Head of caudate nucleus (tissue), 42 donors: ENCODE results near the gene ZNF536.
A peak's percentile ranks its signal among the peaks of the same experiment; 100 is the strongest.
"Not testable (repeated sequence)": the region's sequence is repeated elsewhere in the genome, so short reads cannot be mapped to it uniquely, and the experiment has no call there.

Experiments used
- DNase-seq, 42 donors: peaks; one replicate each; pipeline versions ENCODE4 v3.0.0 to v3.0.0-alpha.2; 2020 to 2021; ENCODE audit warnings: mixed read lengths in 7 of 42
- intact Hi-C: fragments of 100-400 bp; cut with DNase I; formaldehyde crosslinking; loops from one replicate; pipeline ENCODE4 v1.15.0; 2022

ZNF536 gene

GRCh38 chr19:30481823-30482222 lies 109.6 kb downstream of the ZNF536 start:
- intact Hi-C loops, result no loop called here
- DNase-seq, result no peak

GRCh38 chr19:30482956-30483355 lies 110.8 kb downstream of the ZNF536 start:
- intact Hi-C loops, result no loop called here
- DNase-seq, result no peak

GRCh38 chr19:30486250-30486649 lies 114.1 kb downstream of the ZNF536 start:
- DNase-seq, intact Hi-C loops: not testable (repeated sequence)

- intact Hi-C loops, result no loop called here
- DNase-seq, result no peak
These were observed 115.0 kb downstream of the ZNF536 start for GRCh38 chr19:30487178-30487577.

- intact Hi-C loops, result no loop called here
- DNase-seq, result no peak
These were observed 116.0 kb downstream of the ZNF536 start for GRCh38 chr19:30488191-30488590.

GRCh38 chr19:30490760-30491159 lies 118.6 kb downstream of the ZNF536 start:
- peak in 1 of 42 donors; percentile 37 for DNase-seq
- intact Hi-C loops, result no loop called here

- intact Hi-C loops, result no loop called here
- no peak for DNase-seq
These were observed 120.5 kb downstream of the ZNF536 start for GRCh38 chr19:30492586-30493270.

- DNase-seq, result no peak
- intact Hi-C loops, result no loop called here
These were observed 124.8 kb downstream of the ZNF536 start for GRCh38 chr19:30497034-30497433.

GRCh38 chr19:30498085-30498484 lies 125.9 kb downstream of the ZNF536 start:
- intact Hi-C loops, DNase-seq: not testable (repeated sequence)

GRCh38 chr19:30498707-30499106 lies 126.5 kb downstream of the ZNF536 start:
- peak in 41 of 42 donors; percentile 15 to 86 (median 60) for DNase-seq
- intact Hi-C loops, result no loop called here

GRCh38 chr19:30504272-30504671 lies 132.1 kb downstream of the ZNF536 start:
- intact Hi-C loops, result no loop called here
- no peak for DNase-seq

- no peak for DNase-seq
- intact Hi-C loops, result no loop called here
These were observed 140.2 kb downstream of the ZNF536 start for GRCh38 chr19:30512176-30513081.

GRCh38 chr19:30513082-30513411 lies 140.9 kb downstream of the ZNF536 start:
- intact Hi-C loops, result no loop called here
- no peak for DNase-seq

- peak in 2 of 42 donors; percentile 23 to 40 for DNase-seq
These were observed 143.9 kb downstream of the ZNF536 start for GRCh38 chr19:30516111-30516510.

GRCh38 chr19:30516531-30516930 lies 144.3 kb downstream of the ZNF536 start:
- peak in 1 of 42 donors; percentile 36 for DNase-seq

More at GRCh38 chr19:30516111-30516510, 143.9 kb downstream of the ZNF536 start:
- intact Hi-C loops, result no loop called here

GRCh38 chr19:30518965-30519606 lies 146.9 kb downstream of the ZNF536 start:
- DNase-seq, result peak in 1 of 42 donors; percentile 12

More at GRCh38 chr19:30516531-30516930, 144.3 kb downstream of the ZNF536 start:
- intact Hi-C loops, result no loop called here

GRCh38 chr19:30519607-30520205 lies 147.5 kb downstream of the ZNF536 start:
- no peak for DNase-seq
- intact Hi-C loops, result no loop called here

More at GRCh38 chr19:30518965-30519606, 146.9 kb downstream of the ZNF536 start:
- intact Hi-C loops, result no loop called here

- DNase-seq, result peak in 1 of 42 donors; percentile 39
- intact Hi-C loops, result no loop called here
These were observed 148.7 kb downstream of the ZNF536 start for GRCh38 chr19:30520735-30521479.

- intact Hi-C loops, result no loop called here
- peak in 1 of 42 donors; percentile 3 for DNase-seq
These were observed 149.8 kb downstream of the ZNF536 start for GRCh38 chr19:30521937-30522336.
